LNCAP (cell line): Measurements from ENCODE around the gene CTNS.
A peak's percentile ranks its signal among the peaks of the same experiment; 100 is the strongest.

Experiments
- CTCF ChIP-seq: fragments of 450-650 bp; IDR thresholded peaks from 2 replicates; pipeline ENCODE4 v1.5.1; 2017; ENCODE audit warnings: mild to moderate bottlenecking

The CTNS gene

GRCh38 chr17:3641717-3642486 is 5.3 kb downstream of the CTNS start:
- TF ChIP-seq CTCF = no peak

- no peak for TF ChIP-seq CTCF
These were observed 7.4 kb downstream of the CTNS start for GRCh38 chr17:3643889-3644349.

GRCh38 chr17:3645310-3645709 is 8.8 kb downstream of the CTNS start:
- TF ChIP-seq CTCF = no peak

GRCh38 chr17:3647251-3647650 is 10.7 kb downstream of the CTNS start:
- no peak for TF ChIP-seq CTCF

- peak; percentile 69 for TF ChIP-seq CTCF
These were observed 11.4 kb downstream of the CTNS start for GRCh38 chr17:3647769-3648555.

- TF ChIP-seq CTCF = no peak
These were observed 19.2 kb downstream of the CTNS start for GRCh38 chr17:3655766-3656165.

GRCh38 chr17:3656353-3656752 is 19.8 kb downstream of the CTNS start:
- no peak for TF ChIP-seq CTCF
